ENCODE data around the gene PTTG1. TPM values are rescaled to one million over a fixed set of nuclear protein-coding genes. Genes with fewer than 3 reads are reported as not detected.

PTTG1 gene
- total and polyA plus RNA-seq, 9 of the 15 experiments (the other 6 are each of a cell fraction or from before 2014, with no cell fraction given): 193 to 1,088 (median 349) TPM

DNA sequence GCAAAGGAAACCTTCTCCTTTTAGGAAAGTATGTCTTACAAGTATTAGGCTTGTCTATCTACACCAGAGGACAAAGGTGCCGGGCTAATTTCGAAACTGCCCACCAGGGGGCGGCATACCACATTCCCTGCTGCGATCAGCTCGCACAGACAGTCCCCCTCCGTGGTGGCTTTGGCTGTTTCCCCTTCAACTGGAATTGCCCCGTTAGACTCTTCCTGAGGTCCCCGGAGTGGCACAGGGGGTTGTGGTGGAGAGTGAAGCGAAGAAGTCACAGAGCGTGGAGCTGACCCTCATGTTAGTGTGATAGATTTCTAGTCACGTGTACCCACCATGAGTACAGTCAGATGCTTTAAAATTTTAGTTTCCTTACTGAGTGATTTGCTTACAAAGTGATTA lies 17.5 kb downstream of the PTTG1 start (continued):
- TF ChIP-seq, protein P1, sequence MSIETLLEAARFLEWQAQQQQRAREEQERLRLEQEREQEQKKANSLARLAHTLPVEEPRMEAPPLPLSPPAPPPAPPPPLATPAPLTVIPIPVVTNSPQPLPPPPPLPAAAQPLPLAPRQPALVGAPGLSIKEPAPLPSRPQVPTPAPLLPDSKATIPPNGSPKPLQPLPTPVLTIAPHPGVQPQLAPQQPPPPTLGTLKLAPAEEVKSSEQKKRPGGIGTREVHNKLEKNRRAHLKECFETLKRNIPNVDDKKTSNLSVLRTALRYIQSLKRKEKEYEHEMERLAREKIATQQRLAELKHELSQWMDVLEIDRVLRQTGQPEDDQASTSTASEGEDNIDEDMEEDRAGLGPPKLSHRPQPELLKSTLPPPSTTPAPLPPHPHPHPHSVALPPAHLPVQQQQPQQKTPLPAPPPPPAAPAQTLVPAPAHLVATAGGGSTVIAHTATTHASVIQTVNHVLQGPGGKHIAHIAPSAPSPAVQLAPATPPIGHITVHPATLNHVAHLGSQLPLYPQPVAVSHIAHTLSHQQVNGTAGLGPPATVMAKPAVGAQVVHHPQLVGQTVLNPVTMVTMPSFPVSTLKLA (conservative IDR thresholded peaks at IDR 0.05): peak; percentile 33 to 45; a peak in 1 of 4 replicates
- TF ChIP-seq RAD51 (IDR thresholded peaks at IDR 0.05; ENCODE audit: borderline replicate concordance, low read depth) (peak; percentile 56), SMC3 (conservative IDR thresholded peaks at IDR 0.05; ENCODE audit: insufficient read depth, low read depth, low read length) (peak; percentile 62; the same call in 1 of the 2 replicates), RBM25 (IDR thresholded peaks at IDR 0.05; ENCODE audit: low read depth, low read length, severe bottlenecking) (no peak), CEBPB (tag; IDR thresholded peaks at IDR 0.05) (no peak), MAZ (CRISPR knock-in tag; conservative IDR thresholded peaks at IDR 0.05 in 1 of 2, IDR thresholded peaks at IDR 0.05 in 1 of 2) (0 out of 4 replicates have a peak, but pooled peaks of 1 of the 2 experiments have one; percentile 12), SP2 (IDR thresholded peaks at IDR 0.05; ENCODE audit: extremely low read depth, low read depth, low read length, poor library complexity, severe bottlenecking) (no peak), ZNF133 (CRISPR knock-in tag; IDR thresholded peaks at IDR 0.05) (no peak)
- TF ChIP-seq, protein P2, sequence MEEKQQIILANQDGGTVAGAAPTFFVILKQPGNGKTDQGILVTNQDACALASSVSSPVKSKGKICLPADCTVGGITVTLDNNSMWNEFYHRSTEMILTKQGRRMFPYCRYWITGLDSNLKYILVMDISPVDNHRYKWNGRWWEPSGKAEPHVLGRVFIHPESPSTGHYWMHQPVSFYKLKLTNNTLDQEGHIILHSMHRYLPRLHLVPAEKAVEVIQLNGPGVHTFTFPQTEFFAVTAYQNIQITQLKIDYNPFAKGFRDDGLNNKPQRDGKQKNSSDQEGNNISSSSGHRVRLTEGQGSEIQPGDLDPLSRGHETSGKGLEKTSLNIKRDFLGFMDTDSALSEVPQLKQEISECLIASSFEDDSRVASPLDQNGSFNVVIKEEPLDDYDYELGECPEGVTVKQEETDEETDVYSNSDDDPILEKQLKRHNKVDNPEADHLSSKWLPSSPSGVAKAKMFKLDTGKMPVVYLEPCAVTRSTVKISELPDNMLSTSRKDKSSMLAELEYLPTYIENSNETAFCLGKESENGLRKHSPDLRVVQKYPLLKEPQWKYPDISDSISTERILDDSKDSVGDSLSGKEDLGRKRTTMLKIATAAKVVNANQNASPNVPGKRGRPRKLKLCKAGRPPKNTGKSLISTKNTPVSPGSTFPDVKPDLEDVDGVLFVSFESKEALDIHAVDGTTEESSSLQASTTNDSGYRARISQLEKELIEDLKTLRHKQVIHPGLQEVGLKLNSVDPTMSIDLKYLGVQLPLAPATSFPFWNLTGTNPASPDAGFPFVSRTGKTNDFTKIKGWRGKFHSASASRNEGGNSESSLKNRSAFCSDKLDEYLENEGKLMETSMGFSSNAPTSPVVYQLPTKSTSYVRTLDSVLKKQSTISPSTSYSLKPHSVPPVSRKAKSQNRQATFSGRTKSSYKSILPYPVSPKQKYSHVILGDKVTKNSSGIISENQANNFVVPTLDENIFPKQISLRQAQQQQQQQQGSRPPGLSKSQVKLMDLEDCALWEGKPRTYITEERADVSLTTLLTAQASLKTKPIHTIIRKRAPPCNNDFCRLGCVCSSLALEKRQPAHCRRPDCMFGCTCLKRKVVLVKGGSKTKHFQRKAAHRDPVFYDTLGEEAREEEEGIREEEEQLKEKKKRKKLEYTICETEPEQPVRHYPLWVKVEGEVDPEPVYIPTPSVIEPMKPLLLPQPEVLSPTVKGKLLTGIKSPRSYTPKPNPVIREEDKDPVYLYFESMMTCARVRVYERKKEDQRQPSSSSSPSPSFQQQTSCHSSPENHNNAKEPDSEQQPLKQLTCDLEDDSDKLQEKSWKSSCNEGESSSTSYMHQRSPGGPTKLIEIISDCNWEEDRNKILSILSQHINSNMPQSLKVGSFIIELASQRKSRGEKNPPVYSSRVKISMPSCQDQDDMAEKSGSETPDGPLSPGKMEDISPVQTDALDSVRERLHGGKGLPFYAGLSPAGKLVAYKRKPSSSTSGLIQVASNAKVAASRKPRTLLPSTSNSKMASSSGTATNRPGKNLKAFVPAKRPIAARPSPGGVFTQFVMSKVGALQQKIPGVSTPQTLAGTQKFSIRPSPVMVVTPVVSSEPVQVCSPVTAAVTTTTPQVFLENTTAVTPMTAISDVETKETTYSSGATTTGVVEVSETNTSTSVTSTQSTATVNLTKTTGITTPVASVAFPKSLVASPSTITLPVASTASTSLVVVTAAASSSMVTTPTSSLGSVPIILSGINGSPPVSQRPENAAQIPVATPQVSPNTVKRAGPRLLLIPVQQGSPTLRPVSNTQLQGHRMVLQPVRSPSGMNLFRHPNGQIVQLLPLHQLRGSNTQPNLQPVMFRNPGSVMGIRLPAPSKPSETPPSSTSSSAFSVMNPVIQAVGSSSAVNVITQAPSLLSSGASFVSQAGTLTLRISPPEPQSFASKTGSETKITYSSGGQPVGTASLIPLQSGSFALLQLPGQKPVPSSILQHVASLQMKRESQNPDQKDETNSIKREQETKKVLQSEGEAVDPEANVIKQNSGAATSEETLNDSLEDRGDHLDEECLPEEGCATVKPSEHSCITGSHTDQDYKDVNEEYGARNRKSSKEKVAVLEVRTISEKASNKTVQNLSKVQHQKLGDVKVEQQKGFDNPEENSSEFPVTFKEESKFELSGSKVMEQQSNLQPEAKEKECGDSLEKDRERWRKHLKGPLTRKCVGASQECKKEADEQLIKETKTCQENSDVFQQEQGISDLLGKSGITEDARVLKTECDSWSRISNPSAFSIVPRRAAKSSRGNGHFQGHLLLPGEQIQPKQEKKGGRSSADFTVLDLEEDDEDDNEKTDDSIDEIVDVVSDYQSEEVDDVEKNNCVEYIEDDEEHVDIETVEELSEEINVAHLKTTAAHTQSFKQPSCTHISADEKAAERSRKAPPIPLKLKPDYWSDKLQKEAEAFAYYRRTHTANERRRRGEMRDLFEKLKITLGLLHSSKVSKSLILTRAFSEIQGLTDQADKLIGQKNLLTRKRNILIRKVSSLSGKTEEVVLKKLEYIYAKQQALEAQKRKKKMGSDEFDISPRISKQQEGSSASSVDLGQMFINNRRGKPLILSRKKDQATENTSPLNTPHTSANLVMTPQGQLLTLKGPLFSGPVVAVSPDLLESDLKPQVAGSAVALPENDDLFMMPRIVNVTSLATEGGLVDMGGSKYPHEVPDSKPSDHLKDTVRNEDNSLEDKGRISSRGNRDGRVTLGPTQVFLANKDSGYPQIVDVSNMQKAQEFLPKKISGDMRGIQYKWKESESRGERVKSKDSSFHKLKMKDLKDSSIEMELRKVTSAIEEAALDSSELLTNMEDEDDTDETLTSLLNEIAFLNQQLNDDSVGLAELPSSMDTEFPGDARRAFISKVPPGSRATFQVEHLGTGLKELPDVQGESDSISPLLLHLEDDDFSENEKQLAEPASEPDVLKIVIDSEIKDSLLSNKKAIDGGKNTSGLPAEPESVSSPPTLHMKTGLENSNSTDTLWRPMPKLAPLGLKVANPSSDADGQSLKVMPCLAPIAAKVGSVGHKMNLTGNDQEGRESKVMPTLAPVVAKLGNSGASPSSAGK (IDR thresholded peaks at IDR 0.05): peak; percentile 38; the same call in 1 of the 2 replicates
- TF ChIP-seq, protein P3, sequence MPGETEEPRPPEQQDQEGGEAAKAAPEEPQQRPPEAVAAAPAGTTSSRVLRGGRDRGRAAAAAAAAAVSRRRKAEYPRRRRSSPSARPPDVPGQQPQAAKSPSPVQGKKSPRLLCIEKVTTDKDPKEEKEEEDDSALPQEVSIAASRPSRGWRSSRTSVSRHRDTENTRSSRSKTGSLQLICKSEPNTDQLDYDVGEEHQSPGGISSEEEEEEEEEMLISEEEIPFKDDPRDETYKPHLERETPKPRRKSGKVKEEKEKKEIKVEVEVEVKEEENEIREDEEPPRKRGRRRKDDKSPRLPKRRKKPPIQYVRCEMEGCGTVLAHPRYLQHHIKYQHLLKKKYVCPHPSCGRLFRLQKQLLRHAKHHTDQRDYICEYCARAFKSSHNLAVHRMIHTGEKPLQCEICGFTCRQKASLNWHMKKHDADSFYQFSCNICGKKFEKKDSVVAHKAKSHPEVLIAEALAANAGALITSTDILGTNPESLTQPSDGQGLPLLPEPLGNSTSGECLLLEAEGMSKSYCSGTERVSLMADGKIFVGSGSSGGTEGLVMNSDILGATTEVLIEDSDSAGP (CRISPR knock-in tag; IDR thresholded peaks at IDR 0.05): no peak

All from K562 (cell line).